B cell (primary cell): ENCODE data around the gene SOWAHC. TPM values are rescaled to one million over a fixed set of nuclear protein-coding genes. Genes with fewer than 3 reads are reported as not detected.

Experiments
- ATAC-seq: fragments of 200-7000 bp; cut with Tn5 transposase; one replicate; pipeline ENCODE4 v1.10.0; 2021; ENCODE audit warnings: low read depth, mild to moderate bottlenecking, moderate number of reproducible peaks, moderate library complexity
- CTCF ChIA-PET: fragments of 350-600 bp; sonication (Branson Sonifier 250); formaldehyde crosslinking; loops from one replicate; lab custom pipeline; 2021; ENCODE audit warnings: antibody characterized with exemption, inconsistent platforms; lab: Charles Lee
- POLR2A ChIA-PET: fragments of 350-600 bp; sonication (Branson Sonifier 250); formaldehyde crosslinking; loops from one replicate; lab custom pipeline; 2021; ENCODE audit warnings: antibody characterized with exemption; lab: Charles Lee
- DNase-seq: peaks from one replicate; pipeline ENCODE4 v3.0.0; 2013
- H2AFZ ChIP-seq: 2 replicates; pipeline ENCODE4 v1.6.1; 2012; ENCODE audit warnings: mild to moderate bottlenecking, low read depth, low read length; ENCODE audit not compliant: insufficient read depth, poor library complexity, severe bottlenecking
- H3K27ac ChIP-seq, 2 donors: 1 replicate in 1 of 2; 2 replicates in 1 of 2; pipeline ENCODE4 v1.5.1; 2012 to 2013; ENCODE audit warnings: low read length in 2 of 2, mild to moderate bottlenecking in 2 of 2, moderate library complexity in 1 of 2
- H3K27me3 ChIP-seq, 4 experiments: fragments of 200-600 bp in 1 of 4; sonication (generic) in 1 of 4; replicated peaks in 1 of 4; 1 replicate in 2 of 4; 2 replicates in 2 of 4; pipeline versions ENCODE4 v1.6.1 to v1.7.0; 2013 to 2016; ENCODE audit warnings: low read length in 3 of 4, mild to moderate bottlenecking in 2 of 4, mixed read lengths in 1 of 4, moderate library complexity in 1 of 4; ENCODE audit not compliant: insufficient read depth in 4 of 4, control insufficient read depth in 3 of 4; ENCODE audit errors: control extremely low read depth in 1 of 4
- H3K36me3 ChIP-seq, 2 experiments: replicated peaks in 1 of 2; 1 replicate in 1 of 2; 2 replicates in 1 of 2; pipeline versions ENCODE4 v1.6.1 to v1.7.1; 2013; ENCODE audit warnings: low read length in 1 of 2; ENCODE audit not compliant: insufficient read depth in 2 of 2, control insufficient read depth in 1 of 2; ENCODE audit errors: control extremely low read depth in 1 of 2, extremely low read depth in 1 of 2
- H3K4me1 ChIP-seq, 2 donors: fragments of 200-600 bp in 1 of 2; sonication (generic) in 1 of 2; 1 replicate in 1 of 2; 2 replicates in 1 of 2; pipeline versions ENCODE4 v1.5.1 to v1.6.1; 2013 to 2017; ENCODE audit warnings: low read length in 2 of 2; ENCODE audit not compliant: control insufficient read depth in 2 of 2, insufficient read depth in 2 of 2
- H3K4me2 ChIP-seq: replicated peaks from 2 replicates; pipeline ENCODE3; 2012; ENCODE audit warnings: mild to moderate bottlenecking, low read depth, low read length; ENCODE audit not compliant: poor library complexity, severe bottlenecking
- H3K4me3 ChIP-seq, 5 experiments: fragments of 200-600 bp in 1 of 5; sonication (generic) in 1 of 5; 1 replicate in 3 of 5; 2 replicates in 2 of 5; pipeline versions ENCODE4 v1.5.1 to v1.7.0; 2011 to 2016; ENCODE audit warnings: low read length in 4 of 5, mild to moderate bottlenecking in 4 of 5, low read depth in 2 of 5, control low read depth in 1 of 5, moderate library complexity in 1 of 5; ENCODE audit not compliant: insufficient read depth in 1 of 5; ENCODE audit errors: control extremely low read depth in 1 of 5, extremely low read depth in 1 of 5
- H3K79me2 ChIP-seq: fragments of 200-600 bp; sonication (generic); one replicate; pipeline ENCODE4 v1.6.0; 2016; ENCODE audit warnings: low read length; ENCODE audit not compliant: control insufficient read depth, insufficient read depth
- H3K9ac ChIP-seq: fragments of 200-600 bp; sonication (generic); 2 replicates; pipeline ENCODE4 v1.6.1; 2017; ENCODE audit warnings: mild to moderate bottlenecking, low read length, moderate library complexity
- H3K9me3 ChIP-seq, 3 donors: one replicate each; pipeline versions ENCODE4 v1.6.1 to v1.7.1; 2013; ENCODE audit warnings: low read length in 2 of 3; ENCODE audit not compliant: control insufficient read depth in 2 of 3, insufficient read depth in 1 of 3; ENCODE audit errors: control extremely low read depth in 1 of 3
- H4K20me1 ChIP-seq: 2 replicates; pipeline ENCODE4 v1.6.0; 2012; ENCODE audit warnings: mild to moderate bottlenecking, low read length; ENCODE audit not compliant: insufficient read depth, control insufficient read depth, poor library complexity, severe bottlenecking
- H3K27ac Mint-ChIP-seq: one replicate; pipeline ENCODE4 v1.8.0; 2021; ENCODE audit warnings: mixed read lengths
- H3K27me3 Mint-ChIP-seq: one replicate; pipeline ENCODE4 v1.8.0; 2021; ENCODE audit warnings: mixed read lengths
- H3K4me1 Mint-ChIP-seq: one replicate; pipeline ENCODE4 v1.8.0; 2021; ENCODE audit warnings: mixed read lengths
- H3K4me3 Mint-ChIP-seq: one replicate; pipeline ENCODE4 v1.8.0; 2021; ENCODE audit warnings: mixed read lengths
- H3K9me3 Mint-ChIP-seq: one replicate; pipeline ENCODE4 v1.8.0; 2022; ENCODE audit warnings: mixed read lengths; ENCODE audit not compliant: insufficient read depth
- CTCF ChIP-seq: fragments of 200-600 bp; IDR thresholded peaks from one replicate; pipeline ENCODE4 v1.8.0; 2022; ENCODE audit warnings: antibody characterized with exemption, mild to moderate bottlenecking
- WGBS: methylation state at CpG from one replicate; pipeline ENCODE4 v1.1.5; 2013; ENCODE audit warnings: missing lambda C conversion rate; ENCODE audit not compliant: insufficient coverage; 5-methylcytosine and 5-hydroxymethylcytosine counted together
- intact Hi-C: fragments of 100-400 bp; cut with micrococcal nuclease; formaldehyde crosslinking; loops from one replicate; pipeline ENCODE4 v1.10.0; 2022
- polyA plus RNA-seq: library from polyadenylated mRNA; depleted of rRNA; stranded (reverse); fragments of >200 nt; gene quantifications from 2 replicates; pipeline ENCODE4 v1.2.3, GENCODE V29; 2012
- total RNA-seq, 2 donors: library from RNA; stranded (reverse); fragments of 120-200 nt in 1 of 2; gene quantifications; 1 replicate in 1 of 2; 2 replicates in 1 of 2; pipeline versions ENCODE4 v1.2.3 to v1.2.4, GENCODE V29; 2013 to 2022

Gene SOWAHC
- total and polyA plus RNA-seq, 2 donors (not counting 1 experiment from before 2014, with no cell fraction given) = 0.05 to 0.28 TPM

DNA sequence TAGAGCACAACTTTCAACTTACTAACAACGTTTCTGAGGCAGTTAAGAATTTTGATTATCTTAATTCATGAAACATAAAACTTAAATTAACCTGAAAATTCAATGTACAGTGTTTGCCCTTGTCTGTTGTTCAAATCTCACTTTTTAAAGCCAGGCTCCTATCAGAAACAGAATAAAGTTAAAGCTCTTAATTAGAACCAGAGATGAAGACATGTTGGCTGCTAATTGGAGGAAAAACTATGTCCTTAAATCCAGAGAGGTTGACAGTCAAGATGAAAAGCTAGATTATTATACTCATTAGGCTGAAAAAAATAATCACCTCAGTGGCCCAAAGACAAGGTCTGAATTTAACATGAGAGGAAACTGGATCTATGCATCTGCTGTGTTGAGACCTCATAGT, 52.3 kb downstream of the SOWAHC start:
- ATAC-seq = no peak
- POLR2A ChIA-PET = no interaction called here
- no CpG with 5 or more reads among the region's 1 CpG for WGBS

More for the DNA sequence above, 52.3 kb downstream of the SOWAHC start:
- no peaks in the 10 kb centered on the region for H3K79me2 ChIP-seq
- no peak overlapping the region for H2AFZ ChIP-seq
- Mint-ChIP-seq H3K4me3 (no peak overlapping the region), H3K4me1 (no peaks in the 10 kb centered on the region), H3K27me3 (peaks cover 7% of the 10 kb centered on the region), H3K27ac (no peak overlapping the region), H3K9me3 (no peaks in the 10 kb centered on the region)
- DNase-seq = no peak
- H3K27me3 ChIP-seq = no peaks in the 10 kb centered on the region
- H4K20me1 ChIP-seq = no peaks in the 10 kb centered on the region
- H3K4me1 ChIP-seq = no peaks in the 10 kb centered on the region
- CTCF ChIA-PET = no interaction called here
- intact Hi-C loops = no loop called here
- TF ChIP-seq CTCF = no peak
- H3K36me3 ChIP-seq = no peaks in the 10 kb centered on the region
- no peaks in the 10 kb centered on the region for H3K9me3 ChIP-seq
- H3K4me3 ChIP-seq = no peak overlapping the region
- no peak overlapping the region for H3K27ac ChIP-seq
- H3K9ac ChIP-seq = no peak overlapping the region
- no peak overlapping the region for H3K4me2 ChIP-seq

Other genes with a start within 250 kb of the SOWAHC start
- not detected in 2 replicates for gene SEPTIN10, start 398 bp upstream of the SOWAHC start, total RNA-seq
- gene SEPTIN10, start 398 bp upstream of the SOWAHC start, polyA plus RNA-seq = 0.28 and 0.56 TPM in 2 replicates
- 61.1 and 86.8 TPM in 2 replicates for gene RGPD5, start 179.9 kb downstream of the SOWAHC start, total RNA-seq
- gene RGPD5, start 179.9 kb downstream of the SOWAHC start, polyA plus RNA-seq = 12.2 and 28.6 TPM in 2 replicates